GM12891 (cell line): ENCODE results near the gene SEMA5A.

ENCODE experiments used
- POLR2A ChIP-seq: IDR thresholded peaks from 2 replicates; pipeline ENCODE4 v1.6.1; 2011; ENCODE audit warnings: low read depth, low read length, control low read depth
- POLR2AphosphoS5 ChIP-seq: IDR thresholded peaks from 2 replicates; pipeline ENCODE4 v1.6.1; 2011; ENCODE audit warnings: low read depth, low read length, control low read depth
- POU2F2 ChIP-seq: IDR thresholded peaks from 2 replicates; pipeline ENCODE4 v1.6.1; 2011; ENCODE audit warnings: low read depth, mild to moderate bottlenecking, control low read depth, low read length, moderate library complexity

DNA sequence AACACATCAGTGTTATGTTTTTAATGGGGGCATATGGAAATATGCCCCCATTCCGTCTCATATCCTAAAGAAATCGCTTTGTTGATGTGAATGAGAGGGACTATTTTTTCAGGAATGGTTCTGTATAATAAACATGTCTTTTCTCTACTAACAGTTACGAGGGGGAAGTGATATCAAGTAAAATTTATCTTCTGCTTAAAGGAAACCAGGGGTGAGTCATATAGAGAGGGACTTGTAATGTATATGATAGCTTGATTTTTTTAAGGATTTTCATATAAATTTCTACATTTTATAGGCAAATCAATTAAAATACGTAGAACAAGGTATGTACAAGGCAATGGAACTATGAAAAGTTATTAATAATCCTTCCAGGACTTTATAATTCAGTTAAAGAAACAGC, 207.1 kb downstream of the SEMA5A start:
- no peak for TF ChIP-seq POU2F2
- no peak for TF ChIP-seq POLR2A
- TF ChIP-seq POLR2AphosphoS5 = no peak
